Mesothelial cell of epicardium (in vitro differentiated cells): ENCODE results near the gene FAF1. TPM values are rescaled to one million over a fixed set of nuclear protein-coding genes. Genes with fewer than 3 reads are reported as not detected.
"Not testable (repeated sequence)": the region's sequence is repeated elsewhere in the genome, so short reads cannot be mapped to it uniquely, and the experiment has no call there.

Experiments used
- DNase-seq, 2 experiments: peaks; one replicate each; pipeline ENCODE4 v3.0.0; 2021; ENCODE audit warnings: low spot score in 2 of 2; ENCODE audit not compliant: unreplicated experiment in 2 of 2
- H3K27ac Mint-ChIP-seq: 2 replicates; pipeline ENCODE4 v1.8.0; 2021; ENCODE audit warnings: mixed read lengths
- H3K27me3 Mint-ChIP-seq: 2 replicates; pipeline ENCODE4 v1.8.0; 2021; ENCODE audit warnings: low read depth, mixed read lengths
- H3K36me3 Mint-ChIP-seq: 2 replicates; pipeline ENCODE4 v1.8.0; 2021; ENCODE audit warnings: mixed read lengths
- H3K4me1 Mint-ChIP-seq: 2 replicates; pipeline ENCODE4 v1.8.0; 2021; ENCODE audit warnings: mixed read lengths
- H3K4me3 Mint-ChIP-seq: 2 replicates; pipeline ENCODE4 v1.8.0; 2021; ENCODE audit warnings: mild to moderate bottlenecking, moderate library complexity, mixed read lengths
- H3K9me3 Mint-ChIP-seq: 2 replicates; pipeline ENCODE4 v1.8.0; 2021; ENCODE audit warnings: mixed read lengths
- CTCF ChIP-seq: fragments of 200-600 bp; sonication (generic); IDR thresholded peaks from one replicate; pipeline ENCODE4 v1.5.0; 2021; ENCODE audit warnings: antibody characterized with exemption; ENCODE audit not compliant: unreplicated experiment
- total RNA-seq: library from RNA; stranded (reverse); gene quantifications from 3 replicates; pipeline ENCODE4 v1.2.1, GENCODE V29; 2021

The FAF1 gene
- total RNA-seq, 1 donor from 2014 or later: 44.4 TPM

- H3K27ac Mint-ChIP-seq: no peak overlapping the region
- no peaks in the 10 kb centered on the region for H3K27me3 Mint-ChIP-seq
- peaks cover 35% of the 10 kb centered on the region for H3K9me3 Mint-ChIP-seq
- H3K4me3 Mint-ChIP-seq: no peak overlapping the region
- TF ChIP-seq CTCF: no peak
- no peak for DNase-seq
- no peaks in the 10 kb centered on the region for H3K4me1 Mint-ChIP-seq
- peaks cover 19% of the 10 kb centered on the region for H3K36me3 Mint-ChIP-seq
Observed at GRCh38 chr1:50831300-50832061, 128.6 kb downstream of the FAF1 start.

GRCh38 chr1:50830621-50831020, 129.4 kb downstream of the FAF1 start:
- peaks cover 35% of the 10 kb centered on the region for H3K9me3 Mint-ChIP-seq
- peaks cover 20% of the 10 kb centered on the region for H3K36me3 Mint-ChIP-seq
- DNase-seq: no peak
- H3K4me3 Mint-ChIP-seq: no peak overlapping the region
- no peaks in the 10 kb centered on the region for H3K4me1 Mint-ChIP-seq
- H3K27ac Mint-ChIP-seq: no peak overlapping the region
- TF ChIP-seq CTCF: no peak
- no peaks in the 10 kb centered on the region for H3K27me3 Mint-ChIP-seq

- Mint-ChIP-seq H3K9me3 (peaks cover 34% of the 10 kb centered on the region), H3K27me3 (no peaks in the 10 kb centered on the region), H3K27ac (no peak overlapping the region), H3K4me1 (no peaks in the 10 kb centered on the region), H3K4me3 (no peak overlapping the region), H3K36me3 (peaks cover 20% of the 10 kb centered on the region)
- DNase-seq: no peak
- TF ChIP-seq CTCF: no peak
Observed at GRCh38 chr1:50829014-50829958, 130.8 kb downstream of the FAF1 start.

GRCh38 chr1:50827546-50827945, 132.5 kb downstream of the FAF1 start:
- Mint-ChIP-seq H3K4me3 (no peak overlapping the region), H3K27me3 (no peaks in the 10 kb centered on the region), H3K36me3 (peaks cover 17% of the 10 kb centered on the region), H3K27ac (no peak overlapping the region), H3K9me3 (peaks cover 26% of the 10 kb centered on the region), H3K4me1 (no peaks in the 10 kb centered on the region)
- no peak for DNase-seq
- TF ChIP-seq CTCF: no peak

GRCh38 chr1:50826792-50827191, 133.3 kb downstream of the FAF1 start:
- not testable (repeated sequence) for DNase-seq, H3K4me1 Mint-ChIP-seq, H3K27me3 Mint-ChIP-seq, H3K27ac Mint-ChIP-seq, H3K4me3 Mint-ChIP-seq
- H3K36me3 Mint-ChIP-seq: peaks cover 15% of the 10 kb centered on the region
- peaks cover 19% of the 10 kb centered on the region for H3K9me3 Mint-ChIP-seq
